Left lung (tissue), 10 donors: ENCODE results near the gene DHCR7. TPM values are rescaled to one million over a fixed set of nuclear protein-coding genes. Genes with fewer than 3 reads are reported as not detected.

Experiments
- ATAC-seq: fragments of 200-7000 bp; cut with Tn5 transposase; one replicate; pipeline ENCODE4 v1.9.1; 2020; ENCODE audit warnings: moderate library complexity
- DNase-seq, 4 donors: peaks; one replicate each; pipeline ENCODE4 v3.0.0-alpha.2; 2013 to 2020
- H3K27ac ChIP-seq, 2 donors: fragments of 200-600 bp; sonication (generic) in 1 of 2; one replicate each; pipeline versions ENCODE4 v1.5.0 to v1.8.0; 2020 to 2021
- H3K27me3 ChIP-seq, 2 donors: fragments of 200-600 bp; sonication (generic) in 1 of 2; one replicate each; pipeline versions ENCODE4 v1.5.0 to v1.8.0; 2020 to 2021
- H3K36me3 ChIP-seq, 2 donors: fragments of 200-600 bp; sonication (generic) in 1 of 2; one replicate each; pipeline versions ENCODE4 v1.5.0 to v1.8.0; 2020 to 2021
- H3K4me1 ChIP-seq, 2 donors: fragments of 200-600 bp; one replicate each; pipeline ENCODE4 v1.8.0; 2021
- H3K4me3 ChIP-seq, 2 donors: fragments of 200-600 bp; sonication (generic) in 1 of 2; one replicate each; pipeline versions ENCODE4 v1.5.0 to v1.8.0; 2020 to 2021; ENCODE audit warnings: mild to moderate bottlenecking in 1 of 2
- H3K9me3 ChIP-seq, 2 donors: fragments of 200-600 bp; sonication (generic) in 1 of 2; one replicate each; pipeline versions ENCODE4 v1.5.0 to v1.8.0; 2020 to 2021
- CTCF ChIP-seq, 2 donors: fragments of 200-600 bp; sonication (generic) in 1 of 2; IDR thresholded peaks; one replicate each; pipeline versions ENCODE4 v1.5.0 to v1.8.0; 2021; ENCODE audit warnings: antibody characterized with exemption in 2 of 2
- intact Hi-C, 2 donors: fragments of 100-400 bp; cut with DNase I; formaldehyde crosslinking; loops; one replicate each; pipeline versions ENCODE4 v1.11.2 to v1.14.2; 2022
- polyA plus RNA-seq, 6 donors: library from polyadenylated mRNA; unstranded; fragments of 120-200 nt; gene quantifications; one replicate each; pipeline ENCODE4 v1.2.1, GENCODE V29; 2013; ENCODE audit not compliant: insufficient read length in 6 of 6
- total RNA-seq, 2 donors: library from RNA; stranded (reverse); fragmentation: NEBNext Ultra II Directional; extraction: Animal tissue kit (Norgen Biotek cat#: 25700); gene quantifications; one replicate each; pipeline ENCODE4 v1.2.1, GENCODE V29; 2021
- donor health status: DM: no; HTN: yes; CAD: no.
- donor health status: DM: no; HTN: no; CAD: no.

Gene DHCR7
- total and polyA plus RNA-seq, 8 donors: 14.6 to 200 (median 32.6) TPM

- H3K27me3 ChIP-seq: peaks cover 0 to 66% of the 10 kb centered on the region in 2 donors
- H3K9me3 ChIP-seq: no peaks in the 10 kb centered on the region
- H3K27ac ChIP-seq: no peak overlapping the region
- intact Hi-C loops: no loop called here
- H3K4me1 ChIP-seq: no peaks in the 10 kb centered on the region
- no peak overlapping the region for H3K4me3 ChIP-seq
- no peak for DNase-seq
- TF ChIP-seq CTCF (IDR thresholded peaks at IDR 0.05): no peak
- H3K36me3 ChIP-seq: no peaks in the 10 kb centered on the region
- ATAC-seq: no peak
Observed at GRCh38 chr11:71395774-71396173, 52.4 kb downstream of the DHCR7 start.

GRCh38 chr11:71395263-71395560 lies 53.0 kb downstream of the DHCR7 start:
- Histone ChIP-seq H3K4me3 (no peak overlapping the region), H3K4me1 (no peaks in the 10 kb centered on the region), H3K27ac (no peak overlapping the region), H3K36me3 (no peaks in the 10 kb centered on the region), H3K27me3 (peaks cover 0 to 66% of the 10 kb centered on the region in 2 donors), H3K9me3 (no peaks in the 10 kb centered on the region)
- no peak for DNase-seq
- ATAC-seq: no peak
- TF ChIP-seq CTCF (IDR thresholded peaks at IDR 0.05): no peak
- intact Hi-C loops: no loop called here

- H3K4me3 ChIP-seq: no peak overlapping the region
- no peaks in the 10 kb centered on the region for H3K9me3 ChIP-seq
- intact Hi-C loops: no loop called here
- peaks cover 0 to 74% of the 10 kb centered on the region in 2 donors for H3K27me3 ChIP-seq
- no peak overlapping the region for H3K27ac ChIP-seq
- no peaks in the 10 kb centered on the region for H3K4me1 ChIP-seq
- DNase-seq (no peak), ATAC-seq (no peak)
- no peak for TF ChIP-seq CTCF (IDR thresholded peaks at IDR 0.05)
- no peaks in the 10 kb centered on the region for H3K36me3 ChIP-seq
Observed at GRCh38 chr11:71393283-71393682, 54.9 kb downstream of the DHCR7 start.

- no peaks in the 10 kb centered on the region for H3K4me1 ChIP-seq
- H3K9me3 ChIP-seq: no peaks in the 10 kb centered on the region
- no peak for TF ChIP-seq CTCF (IDR thresholded peaks at IDR 0.05)
- intact Hi-C loops: no loop called here
- no peaks in the 10 kb centered on the region for H3K36me3 ChIP-seq
- H3K27me3 ChIP-seq: peaks cover 0 to 60% of the 10 kb centered on the region in 2 donors
- ATAC-seq: no peak
- DNase-seq: peak in 1 of 4 donors; percentile 19
- H3K27ac ChIP-seq: no peak overlapping the region
- H3K4me3 ChIP-seq: no peak overlapping the region
Observed at GRCh38 chr11:71391796-71392195, 56.4 kb downstream of the DHCR7 start.

- intact Hi-C loops: no loop called here
- no peaks in the 10 kb centered on the region for H3K9me3 ChIP-seq
- DNase-seq: no peak
- no peaks in the 10 kb centered on the region for H3K4me1 ChIP-seq
- H3K27ac ChIP-seq: no peak overlapping the region
- no peak for ATAC-seq
- no peaks in the 10 kb centered on the region for H3K36me3 ChIP-seq
- peaks cover 0 to 58% of the 10 kb centered on the region in 2 donors for H3K27me3 ChIP-seq
- no peak overlapping the region for H3K4me3 ChIP-seq
- no peak for TF ChIP-seq CTCF (IDR thresholded peaks at IDR 0.05)
Observed at GRCh38 chr11:71391352-71391751, 56.8 kb downstream of the DHCR7 start.
